ENCODE measurements around the gene C1orf87.

GRCh38 chr1:60010690-60011089 lies 62.9 kb downstream of the C1orf87 start:
- TF ChIP-seq CTCF (IDR thresholded peaks at IDR 0.05), result no peak
- no peak for TF ChIP-seq POLR2A (IDR thresholded peaks at IDR 0.05)
